Tibial nerve (tissue), 4 donors: ENCODE data around the gene MPHOSPH6.

ENCODE experiments used
- CTCF ChIP-seq, 5 experiments: fragments of 200-600 bp in 3 of 5; fragments of 450-650 bp in 2 of 5; sonication (generic) in 3 of 5; IDR thresholded peaks; one replicate each; pipeline ENCODE4 v1.5.1; 2016 to 2019; ENCODE audit warnings: antibody characterized with exemption in 5 of 5, mild to moderate bottlenecking in 3 of 5, moderate library complexity in 2 of 5
- EP300 ChIP-seq, 2 donors: sonication (generic); formaldehyde crosslinking; IDR thresholded peaks; one replicate each; pipeline ENCODE4 v1.6.1; 2017; ENCODE audit warnings: antibody characterized with exemption in 2 of 2, mild to moderate bottlenecking in 1 of 2
- POLR2A ChIP-seq, 2 donors: fragments of 450-650 bp; IDR thresholded peaks; one replicate each; pipeline ENCODE4 v1.6.1; 2017; ENCODE audit warnings: antibody characterized with exemption in 2 of 2, mild to moderate bottlenecking in 2 of 2, moderate library complexity in 2 of 2

- TF ChIP-seq CTCF (IDR thresholded peaks at IDR 0.05) (no peak), POLR2A (IDR thresholded peaks at IDR 0.05) (no peak), EP300 (IDR thresholded peaks at IDR 0.05) (no peak)
These were observed 61.9 kb downstream of the MPHOSPH6 start for GRCh38 chr16:82108100-82108499.
